HG02885 (cell line): Measurements from ENCODE around the gene ARL6.
"Not testable (repeated sequence)": the region's sequence is repeated elsewhere in the genome, so short reads cannot be mapped to it uniquely, and the experiment has no call there.

Source experiments
- ATAC-seq: cut with Tn5 transposase; IDR thresholded peaks from one replicate; pipeline ENCODE4 v1.9.1; 2021; ENCODE audit warnings: mild to moderate bottlenecking; ENCODE audit not compliant: unreplicated experiment, poor library complexity

ARL6 gene

DNA sequence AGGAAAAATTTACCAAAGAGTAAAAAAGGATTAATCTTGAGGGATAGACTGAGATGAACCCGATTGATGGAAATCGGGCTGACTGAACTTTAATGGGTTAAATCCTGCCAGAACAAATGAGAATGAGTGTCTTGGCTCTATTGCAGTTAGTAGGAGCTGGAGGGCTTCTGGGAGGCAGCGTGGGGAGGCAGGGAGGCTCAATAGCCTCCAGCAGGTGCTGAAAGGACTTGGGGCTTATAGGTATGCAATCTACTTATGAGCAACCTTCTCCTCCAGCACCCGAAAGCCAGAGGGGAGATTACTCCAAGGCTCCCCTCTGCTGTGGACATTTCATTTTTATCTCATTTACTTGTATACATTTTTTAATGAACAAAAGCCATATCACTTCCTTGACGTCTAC is 56.2 kb downstream of the ARL6 start:
- no peak for ATAC-seq

DNA sequence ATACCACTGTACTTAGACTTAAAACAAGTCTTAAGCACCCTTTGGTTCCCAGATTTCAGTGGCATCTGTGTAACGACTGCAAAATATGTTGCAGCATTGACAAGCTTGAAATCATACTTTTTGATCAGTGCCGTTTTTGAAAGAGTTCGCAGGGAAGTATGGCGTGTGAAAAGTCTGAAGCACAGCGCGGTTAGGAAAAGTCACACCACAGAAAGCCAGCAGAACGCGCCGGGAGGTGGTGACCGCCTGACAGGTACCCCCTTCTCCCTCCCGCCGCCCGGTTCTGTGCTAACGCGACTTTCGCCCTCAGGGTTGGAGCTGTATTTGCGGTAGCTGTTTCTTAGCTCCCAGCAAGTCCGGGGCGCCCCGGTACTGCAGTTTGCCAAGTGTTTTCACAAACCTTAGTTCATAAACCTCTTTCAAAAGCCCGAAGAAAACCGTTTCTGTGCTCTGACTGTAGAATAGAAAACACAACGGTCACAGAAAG is 56.8 kb downstream of the ARL6 start:
- peak; percentile 48 for ATAC-seq

DNA sequence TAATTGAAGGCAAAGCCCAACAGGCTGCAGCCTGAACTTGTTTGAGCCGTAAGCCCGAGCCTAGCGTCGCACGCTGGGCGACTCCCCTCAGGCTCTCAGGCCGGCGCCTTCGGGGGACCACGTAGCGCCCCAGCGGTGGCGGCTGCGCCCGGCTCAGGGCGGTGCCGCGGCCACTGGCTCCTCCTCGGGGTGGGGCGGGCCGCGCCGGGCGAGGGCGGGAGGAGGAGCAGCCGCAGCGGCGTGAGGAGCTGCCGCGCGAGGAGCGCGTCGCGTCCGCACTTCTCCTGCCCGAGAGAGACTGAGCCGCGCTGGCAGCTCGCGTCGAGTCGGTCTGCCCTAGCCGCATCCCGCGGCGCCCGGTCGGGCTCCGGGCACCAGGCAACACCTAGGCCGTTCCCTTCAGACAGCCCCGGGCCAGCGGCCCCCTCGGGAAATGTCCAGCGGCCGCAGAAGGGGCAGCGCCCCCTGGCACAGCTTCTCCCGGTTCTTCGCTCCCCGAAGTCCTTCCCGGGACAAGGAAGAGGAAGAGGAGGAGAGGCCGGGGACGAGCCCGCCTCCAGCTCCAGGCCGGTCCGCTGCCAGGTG is 57.3 kb downstream of the ARL6 start, which contains the start of gene CRYBG3:
TSS of gene CRYBG3 (plus strand) at position 238 of the 585 bp plus-strand sequence. CDS start at position 434, 196 bp downstream.
- peak; percentile 99 for ATAC-seq

DNA sequence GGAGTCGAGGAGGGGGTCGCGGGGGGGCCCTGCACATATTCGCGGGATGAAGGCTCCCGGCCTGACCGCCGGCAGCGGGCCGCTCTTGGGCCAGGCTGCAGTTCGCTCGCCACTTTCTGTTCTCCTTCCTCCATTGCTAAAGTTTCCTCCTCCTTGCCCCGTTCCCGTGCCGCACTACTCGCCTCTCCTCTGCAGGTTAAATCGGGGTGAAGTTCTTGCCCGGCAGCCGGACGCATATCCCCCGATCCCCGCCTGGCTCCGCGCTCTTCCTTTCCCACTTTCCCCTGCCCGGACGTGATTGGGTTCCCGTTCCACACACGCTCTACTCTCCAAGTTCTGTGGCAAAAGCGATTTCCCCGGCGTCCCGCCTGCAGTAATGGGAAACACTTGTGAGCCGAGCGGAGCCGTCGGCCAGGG is 57.8 kb downstream of the ARL6 start:
- peak; percentile 28 for ATAC-seq

DNA sequence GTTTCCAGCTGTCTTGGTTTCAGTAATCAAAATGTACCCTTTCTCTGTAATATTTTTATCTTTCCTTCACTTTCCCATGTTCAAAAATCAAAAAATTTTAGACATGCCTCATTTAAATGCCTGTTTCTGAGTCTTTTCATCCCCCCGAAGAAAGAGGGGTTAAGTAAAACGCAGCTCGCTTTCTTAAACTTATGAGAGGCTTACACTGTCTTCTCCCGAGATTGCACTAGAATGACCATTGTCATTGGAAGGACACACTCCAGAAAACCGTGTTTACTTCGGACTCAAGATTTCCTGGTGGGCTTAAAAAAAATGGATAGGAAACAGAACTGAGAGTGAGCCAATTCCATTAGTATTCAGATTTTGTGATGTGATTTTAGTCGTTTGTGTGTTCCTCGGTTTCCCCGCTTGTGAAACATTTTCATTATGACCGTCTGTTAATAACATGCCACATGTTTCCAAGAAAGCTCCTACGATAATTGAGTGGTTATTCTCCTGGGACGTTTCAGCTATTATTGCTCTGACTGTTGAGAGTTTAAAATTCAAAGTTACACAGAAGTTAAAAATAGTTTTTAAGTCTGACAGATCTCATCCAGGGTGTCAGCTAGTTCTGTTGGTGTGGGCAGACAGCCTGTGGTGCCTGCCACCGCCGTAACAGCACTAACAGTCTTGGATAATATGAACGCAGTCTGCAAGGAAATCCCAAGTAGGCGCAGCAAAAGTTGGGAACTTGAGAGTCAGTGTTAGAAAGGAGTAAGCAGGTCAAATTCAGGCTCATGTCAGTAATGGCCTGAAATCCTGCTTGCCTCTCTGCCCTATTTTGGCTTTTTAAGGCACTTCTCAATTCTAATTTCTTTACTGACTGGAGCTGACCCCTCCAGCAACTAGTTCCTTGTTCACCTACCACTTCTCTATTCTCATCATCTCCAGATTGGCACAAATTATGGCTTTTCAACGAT is 58.8 kb downstream of the ARL6 start:
- no peak for ATAC-seq

DNA sequence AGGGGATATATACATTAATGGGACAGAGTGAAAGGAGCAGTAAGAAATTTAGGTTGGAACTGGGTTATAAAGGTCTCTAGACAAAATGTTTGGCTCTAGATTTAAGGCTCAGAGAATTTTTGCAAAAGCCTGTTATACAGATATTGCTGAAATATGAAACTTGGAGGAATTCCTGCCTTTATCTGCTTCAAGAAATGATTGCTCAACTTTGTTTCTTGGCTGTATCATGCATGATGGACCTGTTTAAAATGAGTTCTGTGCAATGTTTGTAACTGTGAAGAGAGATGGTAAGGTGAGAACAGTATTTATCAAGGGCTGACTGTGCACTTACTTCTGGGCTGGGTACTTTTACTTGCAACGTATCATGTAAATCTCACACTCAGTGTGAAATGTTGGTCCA is 60.5 kb downstream of the ARL6 start:
- ATAC-seq = no peak

DNA sequence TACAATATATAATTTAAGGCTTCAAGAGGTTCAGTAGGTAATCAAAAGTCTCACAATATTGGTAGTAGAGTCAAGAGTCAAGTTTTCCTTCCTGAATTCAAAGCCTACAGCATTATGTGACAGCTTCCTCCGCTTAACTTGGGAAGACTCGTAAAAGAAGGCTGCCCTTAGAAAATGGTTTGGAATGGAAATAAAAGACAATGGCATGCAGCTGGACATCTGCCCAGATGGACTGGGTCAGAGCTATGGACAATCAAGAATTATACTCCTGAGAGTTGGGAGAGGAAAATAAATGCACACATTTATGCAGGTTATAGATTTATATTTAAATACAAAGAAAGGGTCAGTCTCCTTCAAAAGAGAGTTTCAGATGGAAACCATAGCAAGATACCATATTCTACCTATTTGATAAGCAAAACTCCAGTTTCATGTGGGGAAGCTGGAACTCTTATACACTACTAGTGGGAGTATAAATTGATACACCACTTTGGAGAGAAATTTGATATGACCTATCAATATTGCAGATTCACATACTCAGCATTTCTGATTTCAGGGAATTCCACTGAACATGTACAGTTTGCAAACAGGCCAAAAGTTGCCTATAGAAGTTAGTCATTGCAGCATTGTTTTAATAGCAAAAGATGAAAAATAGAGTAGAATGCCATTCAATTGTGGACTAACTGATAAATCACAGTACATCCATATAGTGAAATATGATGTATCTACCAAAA is 63.3 kb downstream of the ARL6 start:
- ATAC-seq = no peak

DNA sequence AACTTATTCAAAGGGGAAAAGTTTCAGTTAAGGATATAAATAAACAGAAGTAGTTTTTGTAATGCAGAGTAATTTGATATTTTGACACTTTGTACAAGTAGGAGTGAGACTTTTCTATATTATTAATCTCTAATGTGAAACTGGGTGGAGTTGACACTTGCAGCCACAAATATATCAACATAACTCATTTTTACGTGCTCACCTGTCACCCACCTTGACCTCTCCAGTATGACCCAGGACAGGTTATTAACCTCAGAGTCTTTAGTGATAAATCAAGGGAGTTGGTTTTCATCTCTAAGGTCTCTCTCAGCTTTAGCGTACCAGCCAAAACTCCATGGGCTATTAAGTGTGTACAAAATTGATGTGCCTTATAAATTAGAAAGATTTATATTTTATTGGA is 64.6 kb downstream of the ARL6 start:
- no peak for ATAC-seq

DNA sequence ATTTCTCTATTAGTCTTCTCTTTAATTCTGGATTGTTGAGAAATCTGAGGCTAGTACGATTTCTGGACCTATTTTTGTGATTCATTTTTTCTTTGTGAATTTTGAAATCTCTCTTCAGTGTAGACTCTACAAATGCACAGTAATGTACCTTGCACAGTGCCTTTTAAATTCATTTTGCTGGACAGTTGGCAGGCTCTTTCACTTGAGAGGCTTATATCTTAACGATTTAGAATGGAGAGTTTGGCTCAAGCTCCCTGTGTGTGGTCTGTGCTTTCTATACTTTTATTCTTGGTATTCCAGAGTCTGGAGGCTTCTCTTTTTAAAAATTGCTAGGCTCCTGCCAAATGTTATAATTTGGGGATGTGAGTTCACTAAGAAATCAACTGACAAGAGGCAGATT is 66.1 kb downstream of the ARL6 start:
- ATAC-seq = no peak

DNA sequence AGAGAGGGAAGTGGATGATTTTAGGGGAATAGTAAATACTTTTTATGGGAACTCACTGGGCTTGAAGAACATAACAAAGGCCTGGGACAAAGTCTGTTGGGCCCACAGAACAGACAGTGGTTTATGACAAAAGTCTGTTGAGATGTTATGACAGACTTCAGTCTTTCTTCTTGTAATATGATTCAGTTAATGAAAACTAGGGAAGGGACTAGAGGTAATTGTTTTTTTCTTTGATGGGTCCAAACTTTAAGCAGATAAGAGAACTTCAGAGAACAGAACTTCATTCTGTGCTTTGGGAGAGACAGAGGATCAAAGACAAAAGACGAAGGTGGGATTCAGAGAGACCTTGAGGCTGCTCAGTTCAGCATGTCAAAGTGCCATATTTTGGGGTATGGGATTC is 66.6 kb downstream of the ARL6 start:
- ATAC-seq = no peak

DNA sequence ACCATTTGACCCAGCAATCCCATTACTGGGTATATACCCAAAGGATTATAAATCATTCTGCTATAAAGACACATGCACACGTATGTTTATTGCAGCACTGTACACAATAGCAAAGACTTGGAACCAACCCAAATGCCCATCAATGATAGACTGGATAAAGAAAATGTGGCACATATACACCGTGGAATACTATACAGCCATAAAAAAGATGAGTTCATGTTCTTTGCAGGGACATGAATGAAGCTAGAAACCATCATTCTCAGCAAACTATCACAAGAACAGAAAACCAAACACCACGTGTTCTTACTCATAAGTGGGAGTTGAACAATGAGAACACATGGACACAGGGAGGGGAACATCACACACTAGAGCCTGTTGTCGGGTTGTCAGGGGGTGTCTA is 68.6 kb downstream of the ARL6 start:
- not testable (repeated sequence) for ATAC-seq

DNA sequence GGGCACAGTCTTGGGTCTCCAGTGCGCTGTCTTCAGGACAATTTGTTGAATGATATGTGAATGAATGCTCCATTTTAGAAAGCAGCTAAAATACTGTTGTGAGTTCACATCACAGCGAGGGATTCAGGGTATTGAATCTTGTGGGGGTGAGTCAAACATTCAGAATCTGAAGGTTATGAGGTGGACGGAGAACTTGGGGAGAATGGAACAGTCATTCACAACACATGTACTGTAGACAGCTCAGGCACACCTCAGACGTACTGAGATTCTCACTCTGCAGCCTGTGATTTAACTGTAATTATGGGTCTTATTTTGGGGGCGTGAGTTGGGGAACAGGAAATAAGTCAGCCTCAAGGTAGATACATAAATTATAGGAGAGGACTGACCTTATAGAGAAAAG is 71.2 kb downstream of the ARL6 start:
- ATAC-seq = no peak

DNA sequence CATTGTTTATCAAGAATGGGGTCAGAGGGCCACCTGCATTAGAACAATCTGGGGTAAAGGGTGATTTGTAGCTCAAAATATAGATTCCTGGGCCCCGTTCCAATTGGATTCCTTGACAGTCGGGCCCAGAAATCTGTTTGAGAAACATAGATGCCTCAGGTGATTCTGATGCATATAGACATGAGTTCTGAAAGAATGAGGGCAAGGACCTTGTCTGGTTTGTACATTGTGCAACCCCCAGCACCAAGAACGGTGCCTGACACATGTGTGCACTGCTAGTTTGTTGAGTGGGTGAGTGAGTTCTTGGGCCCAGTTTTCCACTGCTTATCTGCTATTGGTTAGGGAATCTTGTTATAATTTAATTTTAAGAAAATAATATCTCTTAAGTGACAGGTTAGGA is 73.8 kb downstream of the ARL6 start:
- ATAC-seq = no peak

DNA sequence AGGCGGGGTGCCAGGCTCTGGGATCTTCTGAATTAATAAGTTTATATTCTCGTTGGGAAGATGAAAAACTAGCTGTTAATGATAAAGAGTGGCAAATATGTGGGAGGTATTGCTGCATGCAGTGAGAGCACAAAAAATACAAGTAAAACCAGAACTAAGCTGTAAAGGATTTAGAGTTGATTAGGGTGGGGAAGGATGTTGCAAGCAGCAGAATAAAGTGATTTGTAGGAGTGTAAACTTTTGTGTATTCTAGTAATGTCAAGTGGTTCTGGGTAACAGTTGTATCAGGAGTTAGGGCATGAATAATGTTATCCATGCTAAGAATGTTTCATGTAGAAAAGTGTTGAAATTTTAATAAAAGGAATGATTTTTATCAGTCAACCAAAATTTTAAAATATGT is 75.4 kb downstream of the ARL6 start:
- ATAC-seq = no peak

DNA sequence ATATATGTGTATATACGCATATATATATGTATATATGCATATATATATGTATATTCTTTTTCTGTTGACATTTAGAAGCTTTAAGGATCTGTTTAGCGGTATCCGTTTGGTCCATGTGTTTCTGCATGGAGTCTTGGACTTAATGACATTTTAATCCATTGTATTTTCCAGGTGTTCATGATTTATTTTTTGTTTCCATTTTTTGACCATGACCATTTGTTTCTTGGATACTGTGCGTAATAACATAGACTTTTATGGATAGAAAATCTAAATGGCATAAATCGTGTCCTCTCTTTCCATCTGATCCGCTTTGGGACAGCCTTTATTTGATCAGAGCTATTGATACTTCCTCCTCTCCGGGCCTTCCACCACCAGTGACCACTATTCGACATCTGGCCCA is 76.7 kb downstream of the ARL6 start:
- no peak for ATAC-seq

DNA sequence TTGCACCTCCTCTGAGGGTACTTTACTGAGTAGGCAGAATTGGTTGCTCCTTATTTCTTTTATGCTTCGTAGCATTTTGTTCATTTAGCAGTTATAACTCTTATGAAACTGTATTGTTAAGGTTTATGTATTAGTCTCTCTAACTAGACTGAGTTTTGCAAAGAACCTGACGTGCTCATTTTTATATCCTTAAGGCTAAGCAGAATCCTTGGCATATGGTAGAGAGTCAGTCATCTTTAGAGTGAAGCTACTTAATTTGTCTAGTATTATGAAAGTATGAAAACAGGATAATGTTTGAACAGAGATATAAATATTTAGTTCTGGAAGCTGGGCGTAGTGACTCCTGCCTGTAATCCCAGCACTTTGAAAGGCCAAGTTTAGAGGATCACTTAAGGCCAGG is 77.4 kb downstream of the ARL6 start:
- ATAC-seq = no peak

DNA sequence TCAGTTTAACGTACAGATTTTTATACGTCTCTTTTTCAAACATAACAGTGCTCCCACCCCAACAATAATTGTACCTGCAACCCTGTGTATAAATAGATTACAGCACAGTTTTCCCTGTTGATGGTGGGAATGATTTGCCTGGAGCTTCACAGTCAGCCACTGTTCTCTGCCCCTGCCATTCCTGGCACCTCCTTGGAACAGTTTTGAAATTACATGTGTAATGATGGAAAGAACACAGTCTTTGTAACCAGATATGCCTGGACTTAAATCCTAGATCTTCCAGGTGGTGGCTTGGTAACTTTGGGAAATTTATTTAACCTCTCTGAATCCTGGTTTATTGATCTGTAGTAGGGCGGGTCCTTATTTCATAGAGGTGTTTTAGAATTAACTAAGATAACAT is 84.2 kb downstream of the ARL6 start:
- no peak for ATAC-seq
